BLaER1 (cell line): ENCODE measurements around the gene ACSM3.

Experiments used
- H3K27ac ChIP-seq: shearing (Covaris generic); formaldehyde crosslinking; 2 replicates; pipeline ENCODE4 v1.8.1; 2022
- H3K27me3 ChIP-seq: shearing (Covaris generic); formaldehyde crosslinking; 2 replicates; pipeline ENCODE4 v1.8.1; 2022
- H3K36me3 ChIP-seq: shearing (Covaris generic); formaldehyde crosslinking; 2 replicates; pipeline ENCODE4 v1.8.1; 2022
- H3K4me1 ChIP-seq: shearing (Covaris generic); formaldehyde crosslinking; 2 replicates; pipeline ENCODE4 v1.8.1; 2022
- H3K4me2 ChIP-seq: shearing (Covaris generic); formaldehyde crosslinking; 2 replicates; pipeline ENCODE4 v1.8.1; 2022
- H3K4me3 ChIP-seq: shearing (Covaris generic); formaldehyde crosslinking; 2 replicates; pipeline ENCODE4 v1.8.1; 2022
- H3K9ac ChIP-seq: shearing (Covaris generic); formaldehyde crosslinking; 2 replicates; pipeline ENCODE4 v1.8.1; 2022
- H3K9me3 ChIP-seq: shearing (Covaris generic); formaldehyde crosslinking; 2 replicates; pipeline ENCODE4 v1.8.1; 2022
- H4K20me1 ChIP-seq: shearing (Covaris generic); formaldehyde crosslinking; 2 replicates; pipeline ENCODE4 v1.8.1; 2022
- Cebpa-rat ChIP-seq: shearing (Covaris generic); IDR thresholded peaks from 2 replicates; pipeline ENCODE4 v1.8.1; 2022

ACSM3 gene

DNA sequence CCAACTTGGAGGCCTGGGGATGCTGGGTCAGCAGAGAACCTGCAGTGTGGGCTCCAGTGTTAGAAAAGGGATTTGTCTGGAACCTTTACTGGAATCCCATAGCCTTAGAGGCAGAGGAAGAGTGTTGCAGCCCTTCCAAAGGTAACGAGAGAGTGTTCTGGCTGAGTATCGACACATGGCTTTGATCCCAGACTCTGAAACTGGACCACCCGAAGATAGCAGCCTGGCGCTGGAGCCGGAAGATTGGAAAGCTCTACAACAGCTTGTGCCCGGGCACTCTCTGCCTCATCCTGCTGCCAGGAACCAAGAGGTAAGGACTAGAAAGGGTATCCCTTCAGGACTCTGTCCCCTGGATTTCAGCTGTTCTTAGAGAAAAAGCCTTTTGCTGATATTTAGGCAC is 82.2 kb downstream of the ACSM3 start:
- no peaks in the 10 kb centered on the region for H3K9me3 ChIP-seq
- TF ChIP-seq Cebpa-rat, result no peak
- H4K20me1 ChIP-seq, result no peaks in the 10 kb centered on the region
- no peaks in the 10 kb centered on the region for H3K36me3 ChIP-seq
- no peak overlapping the region for H3K4me2 ChIP-seq
- H3K4me1 ChIP-seq, result peaks cover 31% of the 10 kb centered on the region
- H3K27ac ChIP-seq, result no peak overlapping the region
- H3K4me3 ChIP-seq, result no peak overlapping the region
- H3K27me3 ChIP-seq, result no peaks in the 10 kb centered on the region
- no peak overlapping the region for H3K9ac ChIP-seq

DNA sequence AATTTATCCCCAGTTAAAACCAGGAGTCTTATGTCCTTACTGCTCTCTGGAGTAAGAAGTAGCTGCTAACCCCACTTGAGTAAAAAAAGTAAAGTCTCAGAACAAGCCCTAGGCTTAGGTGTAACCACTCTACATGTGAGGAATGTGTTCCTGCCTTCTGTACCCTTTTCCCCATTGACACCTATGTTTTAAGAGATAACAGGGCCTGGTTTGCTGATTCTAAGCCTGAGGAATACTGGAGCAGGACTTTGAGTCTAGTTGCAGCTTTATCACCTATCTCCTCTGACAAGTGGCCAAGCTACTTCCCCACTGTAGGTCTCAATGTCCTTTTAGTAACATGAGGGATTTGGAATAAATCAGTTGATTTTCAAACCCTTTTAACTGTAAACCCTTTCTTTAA is 82.7 kb downstream of the ACSM3 start:
- H3K4me3 ChIP-seq, result no peak overlapping the region
- no peak overlapping the region for H3K4me2 ChIP-seq
- no peaks in the 10 kb centered on the region for H3K36me3 ChIP-seq
- no peaks in the 10 kb centered on the region for H3K27me3 ChIP-seq
- H3K9me3 ChIP-seq, result no peaks in the 10 kb centered on the region
- H3K9ac ChIP-seq, result no peak overlapping the region
- no peaks in the 10 kb centered on the region; the same call in 1 of the 2 replicates for H4K20me1 ChIP-seq
- H3K4me1 ChIP-seq, result peaks cover 31% of the 10 kb centered on the region
- no peak for TF ChIP-seq Cebpa-rat
- H3K27ac ChIP-seq, result no peak overlapping the region
